HEK293 (cell line): ENCODE results near the gene TINAGL1.

Experiments
- CTCF ChIA-PET: fragments of 350-600 bp; formaldehyde crosslinking; extraction: SDS; loops from one replicate; lab custom pipeline; 2021; ENCODE audit warnings: antibody characterized with exemption; lab: Yijun Ruan, JAX
- POLR2A ChIA-PET: fragments of 300-600 bp; formaldehyde crosslinking; extraction: SDS; loops from one replicate; lab custom pipeline; 2020; ENCODE audit warnings: antibody characterized with exemption, inconsistent platforms; lab: Yijun Ruan, JAX
- H3K27ac ChIP-seq: fragments of 200-500 bp; sonication (Bioruptor generic); 2 replicates; pipeline ENCODE4 v1.5.1; 2014; ENCODE audit warnings: low read depth, low read length, control low read depth, inconsistent platforms; ENCODE audit errors: extremely low read depth
- H3K36me3 ChIP-seq, 2 experiments: fragments of 200-500 bp in 1 of 2; sonication (Bioruptor generic) in 1 of 2; 1 replicate in 1 of 2; 2 replicates in 1 of 2; pipeline ENCODE4 v1.5.1; 2014 to 2017; ENCODE audit warnings: inconsistent platforms in 2 of 2, low read length in 2 of 2; ENCODE audit not compliant: control insufficient read depth in 2 of 2, insufficient read depth in 1 of 2
- H3K4me1 ChIP-seq: fragments of 200-500 bp; sonication (Bioruptor generic); 2 replicates; pipeline ENCODE4 v1.5.1; 2014; ENCODE audit warnings: mild to moderate bottlenecking, low read length, inconsistent platforms; ENCODE audit not compliant: control insufficient read depth, insufficient read depth
- H3K4me3 ChIP-seq: 2 replicates; pipeline ENCODE4 v1.5.1; 2011; ENCODE audit warnings: low read depth, mild to moderate bottlenecking, control low read depth, low read length, moderate library complexity
- H3K9me3 ChIP-seq: fragments of 200-500 bp; sonication (Bioruptor generic); 2 replicates; pipeline ENCODE4 v1.5.1; 2014; ENCODE audit warnings: low read depth, low read length, inconsistent platforms; ENCODE audit not compliant: control insufficient read depth, insufficient read depth
- EGR2 ChIP-seq: fragments of 450-650 bp; formaldehyde crosslinking; IDR thresholded peaks from 2 replicates; pipeline ENCODE4 v1.5.1; 2016; ENCODE audit warnings: low read depth, missing biosample characterization, missing genetic modification characterization
- GLIS1 ChIP-seq: fragments of 450-650 bp; formaldehyde crosslinking; IDR thresholded peaks from 2 replicates; pipeline ENCODE4 v1.5.1; 2016; ENCODE audit warnings: missing biosample characterization, missing genetic modification characterization
- HOXC10 ChIP-seq: sonication (generic); formaldehyde crosslinking; IDR thresholded peaks from 2 replicates; pipeline ENCODE4 v1.8.1; 2023; ENCODE audit warnings: mild to moderate bottlenecking, missing genetic modification reagents
- SETDB1 ChIP-seq: IDR thresholded peaks from one replicate; pipeline ENCODE4 v1.6.1; 2017; ENCODE audit warnings: mild to moderate bottlenecking, low read length, moderate library complexity, mixed read lengths; ENCODE audit not compliant: insufficient read length
- ZFHX2 ChIP-seq: fragments of 450-650 bp; formaldehyde crosslinking; conservative IDR thresholded peaks from 2 replicates; pipeline ENCODE4 v1.5.1; 2016; ENCODE audit warnings: missing biosample characterization, missing genetic modification characterization
- ZNF239 ChIP-seq: fragments of 450-650 bp; formaldehyde crosslinking; IDR thresholded peaks from 2 replicates; pipeline ENCODE4 v1.5.1; 2016; ENCODE audit warnings: missing biosample characterization, missing genetic modification characterization
- ZNF48 ChIP-seq: fragments of 450-650 bp; formaldehyde crosslinking; IDR thresholded peaks from 2 replicates; pipeline ENCODE4 v1.5.1; 2016; ENCODE audit warnings: missing biosample characterization, missing genetic modification characterization
- ZNF501 ChIP-seq: fragments of 450-650 bp; formaldehyde crosslinking; IDR thresholded peaks from 2 replicates; pipeline ENCODE4 v1.5.1; 2016; ENCODE audit warnings: missing biosample characterization, missing genetic modification characterization
- ZNF560 ChIP-seq: fragments of 450-650 bp; formaldehyde crosslinking; IDR thresholded peaks from 2 replicates; pipeline ENCODE4 v1.5.1; 2017; ENCODE audit warnings: missing biosample characterization, missing genetic modification characterization, borderline replicate concordance
- ZNF600 ChIP-seq: fragments of 450-650 bp; formaldehyde crosslinking; IDR thresholded peaks from 2 replicates; pipeline ENCODE4 v1.5.1; 2016; ENCODE audit warnings: missing biosample characterization, missing genetic modification characterization
- ZNF621 ChIP-seq: fragments of 450-650 bp; formaldehyde crosslinking; IDR thresholded peaks from 2 replicates; pipeline ENCODE4 v1.5.1; 2017; ENCODE audit warnings: missing biosample characterization, missing genetic modification characterization
- ZSCAN30 ChIP-seq: fragments of 450-650 bp; IDR thresholded peaks from 2 replicates; pipeline ENCODE4 v1.5.1; 2018; ENCODE audit warnings: missing biosample characterization, mild to moderate bottlenecking, missing genetic modification characterization, moderate library complexity
- TF ChIP-seq, protein P1 (sequence below): fragments of 450-650 bp; formaldehyde crosslinking; IDR thresholded peaks from 2 replicates; pipeline ENCODE4 v1.5.1; 2016; ENCODE audit warnings: missing biosample characterization, missing genetic modification characterization
- TF ChIP-seq, protein P2 (sequence below): fragments of 450-650 bp; formaldehyde crosslinking; IDR thresholded peaks from 2 replicates; pipeline ENCODE4 v1.5.1; 2016; ENCODE audit warnings: missing biosample characterization, missing genetic modification characterization
- TF ChIP-seq, protein P3 (sequence below): fragments of 450-650 bp; formaldehyde crosslinking; conservative IDR thresholded peaks from 2 replicates; pipeline ENCODE4 v1.5.1; 2016; ENCODE audit warnings: low read depth, missing biosample characterization, missing genetic modification characterization

TINAGL1 gene

DNA sequence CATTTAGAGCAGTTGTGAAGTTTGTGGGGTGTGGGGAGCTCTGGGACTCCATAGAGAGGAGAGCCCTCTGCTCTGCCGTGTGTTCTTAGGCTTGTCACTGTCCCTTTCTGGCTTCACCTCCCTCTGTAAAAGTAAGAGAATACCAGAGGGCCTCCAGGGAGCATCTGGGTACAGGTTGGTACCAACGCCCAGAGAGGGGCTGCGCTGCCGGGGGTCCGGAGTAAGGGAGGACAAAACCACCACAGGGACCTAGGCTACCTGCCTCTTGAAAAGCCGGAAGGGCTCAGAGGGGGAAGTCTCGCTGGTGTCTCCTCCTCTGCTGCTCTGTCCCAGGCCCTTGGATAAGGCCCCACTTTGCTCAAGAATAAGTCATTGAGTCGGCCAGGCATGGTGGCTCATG is 3.1 kb upstream of the TINAGL1 start:
- CTCF ChIA-PET: interaction anchor here (1.0 to 1.6 kb wide), 2 partner anchors 10 to 20 kb away, joined by 3 read pairs; no protein-coding TSS in a partner anchor
- TF ChIP-seq ZSCAN30 (tag by site-specific recombination) (no peak), ZNF239 (tag by site-specific recombination) (no peak), ZNF621 (tag by site-specific recombination) (no peak), SETDB1 (no peak), HOXC10 (CRISPR knock-in tag) (no peak)
- TF ChIP-seq, all 188 proteins: peak for 0
- no peaks in the 10 kb centered on the region for H3K36me3 ChIP-seq
- no peak overlapping the region for H3K27ac ChIP-seq
- no peaks in the 10 kb centered on the region for H3K4me1 ChIP-seq
- POLR2A ChIA-PET: no interaction called here
- H3K9me3 ChIP-seq: no peaks in the 10 kb centered on the region
- H3K4me3 ChIP-seq: no peak overlapping the region

DNA sequence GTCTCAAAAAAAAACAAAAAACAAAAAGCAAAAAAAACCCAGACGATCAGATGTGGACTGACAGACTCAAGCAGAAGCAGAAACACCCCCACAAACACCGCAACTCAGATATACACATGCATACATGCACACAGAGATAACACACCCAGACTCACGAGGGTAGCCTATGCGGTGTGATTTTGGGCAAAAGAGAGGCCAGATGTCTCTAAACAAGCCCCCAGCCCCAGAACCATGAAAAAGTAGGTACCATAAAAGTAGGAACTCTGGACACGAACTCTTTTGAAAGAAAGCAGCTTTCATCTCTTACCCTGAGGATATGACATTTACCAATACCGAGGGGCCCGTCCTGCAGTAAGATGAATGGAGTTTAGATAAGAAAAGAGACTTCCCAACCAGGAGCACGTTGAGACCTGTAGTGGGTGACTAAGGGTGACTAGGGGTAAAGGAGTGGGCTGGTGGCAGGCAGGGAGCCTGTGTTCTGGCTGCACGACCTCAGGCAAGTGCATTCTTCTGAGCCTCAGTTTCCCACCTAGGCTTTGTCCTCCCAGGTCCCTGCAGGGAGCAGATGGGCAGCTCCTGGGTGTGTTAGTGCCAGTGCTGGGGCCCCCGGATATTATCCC is 1.5 kb upstream of the TINAGL1 start:
- H3K36me3 ChIP-seq: no peaks in the 10 kb centered on the region
- CTCF ChIA-PET: interaction anchor here (0.7 to 1.6 kb wide), 5 partner anchors 10 to 349 kb away, joined by 3 to 4 read pairs (median 3); no protein-coding TSS in a partner anchor
- H3K4me1 ChIP-seq: no peaks in the 10 kb centered on the region
- no peak overlapping the region for H3K4me3 ChIP-seq
- POLR2A ChIA-PET: no interaction called here
- TF ChIP-seq, protein P1, sequence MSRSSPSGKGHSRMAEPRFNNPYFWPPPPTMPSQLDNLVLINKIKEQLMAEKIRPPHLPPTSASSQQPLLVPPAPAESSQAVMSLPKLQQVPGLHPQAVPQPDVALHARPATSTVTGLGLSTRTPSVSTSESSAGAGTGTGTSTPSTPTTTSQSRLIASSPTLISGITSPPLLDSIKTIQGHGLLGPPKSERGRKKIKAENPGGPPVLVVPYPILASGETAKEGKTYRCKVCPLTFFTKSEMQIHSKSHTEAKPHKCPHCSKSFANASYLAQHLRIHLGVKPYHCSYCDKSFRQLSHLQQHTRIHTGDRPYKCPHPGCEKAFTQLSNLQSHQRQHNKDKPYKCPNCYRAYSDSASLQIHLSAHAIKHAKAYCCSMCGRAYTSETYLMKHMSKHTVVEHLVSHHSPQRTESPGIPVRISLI (tag by site-specific recombination): no peak
- TF ChIP-seq GLIS1 (tag by site-specific recombination): no peak
- TF ChIP-seq, protein P2, sequence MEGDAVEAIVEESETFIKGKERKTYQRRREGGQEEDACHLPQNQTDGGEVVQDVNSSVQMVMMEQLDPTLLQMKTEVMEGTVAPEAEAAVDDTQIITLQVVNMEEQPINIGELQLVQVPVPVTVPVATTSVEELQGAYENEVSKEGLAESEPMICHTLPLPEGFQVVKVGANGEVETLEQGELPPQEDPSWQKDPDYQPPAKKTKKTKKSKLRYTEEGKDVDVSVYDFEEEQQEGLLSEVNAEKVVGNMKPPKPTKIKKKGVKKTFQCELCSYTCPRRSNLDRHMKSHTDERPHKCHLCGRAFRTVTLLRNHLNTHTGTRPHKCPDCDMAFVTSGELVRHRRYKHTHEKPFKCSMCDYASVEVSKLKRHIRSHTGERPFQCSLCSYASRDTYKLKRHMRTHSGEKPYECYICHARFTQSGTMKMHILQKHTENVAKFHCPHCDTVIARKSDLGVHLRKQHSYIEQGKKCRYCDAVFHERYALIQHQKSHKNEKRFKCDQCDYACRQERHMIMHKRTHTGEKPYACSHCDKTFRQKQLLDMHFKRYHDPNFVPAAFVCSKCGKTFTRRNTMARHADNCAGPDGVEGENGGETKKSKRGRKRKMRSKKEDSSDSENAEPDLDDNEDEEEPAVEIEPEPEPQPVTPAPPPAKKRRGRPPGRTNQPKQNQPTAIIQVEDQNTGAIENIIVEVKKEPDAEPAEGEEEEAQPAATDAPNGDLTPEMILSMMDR (tag by site-specific recombination): no peak
- TF ChIP-seq ZNF560 (tag by site-specific recombination): no peak
- TF ChIP-seq EGR2: peak; percentile 43; the same call in 1 of the 2 replicates
- TF ChIP-seq, protein P3, sequence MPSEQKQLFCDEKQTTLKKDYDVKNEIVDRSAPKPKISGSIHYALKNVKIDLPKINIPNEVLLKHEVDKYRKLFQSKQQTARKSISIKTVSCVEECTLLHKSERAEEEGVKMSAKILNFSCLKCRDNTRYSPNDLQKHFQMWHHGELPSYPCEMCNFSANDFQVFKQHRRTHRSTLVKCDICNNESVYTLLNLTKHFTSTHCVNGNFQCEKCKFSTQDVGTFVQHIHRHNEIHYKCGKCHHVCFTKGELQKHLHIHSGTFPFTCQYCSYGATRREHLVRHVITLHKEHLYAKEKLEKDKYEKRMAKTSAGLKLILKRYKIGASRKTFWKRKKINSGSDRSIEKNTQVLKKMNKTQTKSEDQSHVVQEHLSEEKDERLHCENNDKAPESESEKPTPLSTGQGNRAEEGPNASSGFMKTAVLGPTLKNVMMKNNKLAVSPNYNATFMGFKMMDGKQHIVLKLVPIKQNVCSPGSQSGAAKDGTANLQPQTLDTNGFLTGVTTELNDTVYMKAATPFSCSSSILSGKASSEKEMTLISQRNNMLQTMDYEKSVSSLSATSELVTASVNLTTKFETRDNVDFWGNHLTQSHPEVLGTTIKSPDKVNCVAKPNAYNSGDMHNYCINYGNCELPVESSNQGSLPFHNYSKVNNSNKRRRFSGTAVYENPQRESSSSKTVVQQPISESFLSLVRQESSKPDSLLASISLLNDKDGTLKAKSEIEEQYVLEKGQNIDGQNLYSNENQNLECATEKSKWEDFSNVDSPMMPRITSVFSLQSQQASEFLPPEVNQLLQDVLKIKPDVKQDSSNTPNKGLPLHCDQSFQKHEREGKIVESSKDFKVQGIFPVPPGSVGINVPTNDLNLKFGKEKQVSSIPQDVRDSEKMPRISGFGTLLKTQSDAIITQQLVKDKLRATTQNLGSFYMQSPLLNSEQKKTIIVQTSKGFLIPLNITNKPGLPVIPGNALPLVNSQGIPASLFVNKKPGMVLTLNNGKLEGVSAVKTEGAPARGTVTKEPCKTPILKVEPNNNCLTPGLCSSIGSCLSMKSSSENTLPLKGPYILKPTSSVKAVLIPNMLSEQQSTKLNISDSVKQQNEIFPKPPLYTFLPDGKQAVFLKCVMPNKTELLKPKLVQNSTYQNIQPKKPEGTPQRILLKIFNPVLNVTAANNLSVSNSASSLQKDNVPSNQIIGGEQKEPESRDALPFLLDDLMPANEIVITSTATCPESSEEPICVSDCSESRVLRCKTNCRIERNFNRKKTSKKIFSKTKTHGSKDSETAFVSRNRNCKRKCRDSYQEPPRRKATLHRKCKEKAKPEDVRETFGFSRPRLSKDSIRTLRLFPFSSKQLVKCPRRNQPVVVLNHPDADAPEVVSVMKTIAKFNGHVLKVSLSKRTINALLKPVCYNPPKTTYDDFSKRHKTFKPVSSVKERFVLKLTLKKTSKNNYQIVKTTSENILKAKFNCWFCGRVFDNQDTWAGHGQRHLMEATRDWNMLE (tag by site-specific recombination): no peak
- TF ChIP-seq ZNF600 (tag by site-specific recombination): 0 out of 2 replicates have a peak, but pooled peaks have one; percentile 34
- TF ChIP-seq ZNF48: no peak
- peak; percentile 32; the same call in 1 of the 2 replicates for TF ChIP-seq ZFHX2 (tag by site-specific recombination)
- TF ChIP-seq ZNF501: no peak
- TF ChIP-seq, all 188 proteins: peak for 3
- Histone ChIP-seq H3K9me3 (no peaks in the 10 kb centered on the region), H3K27ac (no peak overlapping the region)
